HepG2 (cell line): ENCODE data around the gene IGF2BP3. TPM values are rescaled to one million over a fixed set of nuclear protein-coding genes. Genes with fewer than 3 reads are reported as not detected.

ENCODE experiments used
- CHD2 ChIP-seq: IDR thresholded peaks from 2 replicates; pipeline ENCODE4 v1.6.1; 2011; ENCODE audit warnings: low read depth, low read length, improper control_type of control experiment
- ETV5 ChIP-seq: IDR thresholded peaks from 2 replicates; pipeline ENCODE4 v1.6.1; 2018; ENCODE audit warnings: missing biosample characterization, missing genetic modification reagents, inconsistent platforms, borderline replicate concordance
- GABPB1 ChIP-seq: IDR thresholded peaks from 2 replicates; pipeline ENCODE4 v1.6.1; 2016; ENCODE audit warnings: mild to moderate bottlenecking, missing genetic modification reagents, moderate library complexity, missing compliant biosample characterization
- POLR2A ChIP-seq, 2 experiments: IDR thresholded peaks; 2 replicates each; pipeline ENCODE4 v1.6.1; 2011; ENCODE audit warnings: low read depth in 2 of 2, low read length in 2 of 2, mild to moderate bottlenecking in 1 of 2, moderate library complexity in 1 of 2; ENCODE audit not compliant: insufficient read depth in 1 of 2
- RFX3 ChIP-seq: IDR thresholded peaks from 2 replicates; pipeline ENCODE4 v1.6.1; 2016; ENCODE audit warnings: missing biosample characterization, missing genetic modification reagents
- SOX5 ChIP-seq: IDR thresholded peaks from 2 replicates; pipeline ENCODE4 v1.6.1; 2016; ENCODE audit warnings: borderline replicate concordance
- ZBTB38 ChIP-seq: sonication (generic); formaldehyde crosslinking; IDR thresholded peaks from 2 replicates; pipeline ENCODE4 v1.5.1; 2020; ENCODE audit warnings: mild to moderate bottlenecking, missing genetic modification reagents
- ZNF557 ChIP-seq: sonication (generic); formaldehyde crosslinking; IDR thresholded peaks from 2 replicates; pipeline ENCODE4 v1.4.0; 2020; ENCODE audit warnings: missing genetic modification reagents
- ZNF562 ChIP-seq: sonication (generic); formaldehyde crosslinking; IDR thresholded peaks from 2 replicates; pipeline ENCODE4 v1.8.0; 2022; ENCODE audit warnings: missing genetic modification reagents, borderline replicate concordance
- ZNF775 ChIP-seq: sonication (generic); formaldehyde crosslinking; IDR thresholded peaks from 2 replicates; pipeline ENCODE4 v1.4.0; 2020; ENCODE audit warnings: missing genetic modification reagents, mild to moderate bottlenecking, moderate library complexity, borderline replicate concordance
- polyA plus RNA-seq, 8 experiments: library from polyadenylated mRNA; depleted of rRNA in 3 of 8; stranded (reverse) in 7 of 8; unstranded in 1 of 8; fragments of >200 nt; fragmentation: Illumina TruSeq in 4 of 8; extraction: Trizol in 4 of 8; gene quantifications; 2 replicates each; pipeline versions ENCODE4 v1.2.1 to v1.2.3, GENCODE V29; 2011 to 2016; ENCODE audit warnings: low read depth in 4 of 8, missing spikeins in 1 of 8, mixed read lengths in 1 of 8; ENCODE audit not compliant: insufficient read depth in 1 of 8
- total RNA-seq, 5 experiments: library from RNA; depleted of rRNA; stranded (reverse); fragments of >200 nt; fragmentation: Illumina TruSeq; extraction: Trizol; gene quantifications; 2 replicates each; pipeline ENCODE4 v1.2.3, GENCODE V29; 2016; ENCODE audit warnings: low read depth in 1 of 5
- TF ChIP-seq, protein P1 (sequence below), 2 experiments: sonication (generic) in 1 of 2; formaldehyde crosslinking in 1 of 2; IDR thresholded peaks; 2 replicates each; pipeline versions ENCODE4 v1.5.1 to v1.6.1; 2011 to 2020; ENCODE audit warnings: borderline replicate concordance in 1 of 2, low read depth in 1 of 2, low read length in 1 of 2, mild to moderate bottlenecking in 1 of 2, missing genetic modification reagents in 1 of 2, moderate library complexity in 1 of 2
- TF ChIP-seq, protein P2 (sequence below): sonication (generic); formaldehyde crosslinking; IDR thresholded peaks from 2 replicates; pipeline ENCODE4 v1.4.0; 2020; ENCODE audit warnings: missing genetic modification reagents
- TF ChIP-seq, protein P3 (sequence below): sonication (generic); formaldehyde crosslinking; IDR thresholded peaks from 2 replicates; pipeline ENCODE4 v1.8.1; 2023; ENCODE audit warnings: mild to moderate bottlenecking, moderate library complexity, missing genetic modification reagents
- TF ChIP-seq, protein P4 (sequence below): sonication (generic); formaldehyde crosslinking; conservative IDR thresholded peaks from 2 replicates; pipeline ENCODE4 v1.8.0; 2022; ENCODE audit warnings: mild to moderate bottlenecking, moderate library complexity, missing genetic modification reagents
- TF ChIP-seq, protein P5 (sequence below): sonication (generic); formaldehyde crosslinking; IDR thresholded peaks from 2 replicates; pipeline ENCODE4 v1.5.0; 2020; ENCODE audit warnings: mild to moderate bottlenecking, missing genetic modification reagents
- TF ChIP-seq, protein P6 (sequence below): sonication (generic); IDR thresholded peaks from 2 replicates; pipeline ENCODE4 v1.6.1; 2016; ENCODE audit warnings: low read depth, borderline replicate concordance

Gene IGF2BP3
- total and polyA plus RNA-seq, 2 of the 13 experiments (the other 11 are each of a cell fraction or from before 2014, with no cell fraction given): 37.7 to 39.5 TPM

DNA sequence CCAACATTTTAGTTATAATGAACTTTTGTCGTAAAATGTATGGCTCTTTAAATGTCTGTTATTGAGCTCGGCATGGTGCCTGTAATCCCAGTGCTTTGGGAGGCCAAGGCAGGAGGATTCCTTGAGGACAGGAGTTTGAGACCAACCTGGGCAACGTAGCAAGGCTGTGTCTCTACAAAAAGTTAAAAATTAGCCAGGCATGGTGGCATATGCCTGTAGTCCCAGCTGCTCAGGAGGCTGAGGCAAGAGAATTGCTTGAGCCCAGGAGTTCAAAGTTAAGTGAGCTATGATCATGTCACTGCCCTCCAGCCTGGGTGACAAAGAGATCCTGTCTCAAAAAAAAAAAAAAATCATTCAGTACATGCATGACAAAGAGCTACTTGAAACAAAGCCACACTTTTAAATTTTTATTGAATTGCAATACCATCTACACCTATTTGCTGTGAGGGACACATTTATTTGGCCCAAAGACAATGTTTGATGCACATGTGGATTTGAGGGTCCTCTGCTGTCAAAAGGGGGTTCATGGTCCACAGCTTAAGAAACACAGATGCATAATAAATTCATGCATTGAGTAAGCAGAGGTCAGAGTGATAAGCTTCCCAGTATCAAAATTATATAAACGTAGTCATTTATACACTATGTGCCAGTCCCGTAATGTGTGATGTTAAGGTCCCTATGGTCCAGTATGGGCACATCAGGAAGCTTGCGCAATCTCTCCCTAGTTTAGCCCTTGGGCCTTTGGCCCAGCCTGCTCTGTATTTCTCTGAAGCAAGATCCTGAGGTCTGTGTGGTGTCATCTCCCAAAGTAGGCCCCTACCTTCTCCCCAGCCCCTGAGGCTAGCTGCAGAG lies 175.5 kb downstream of the IGF2BP3 start (continued):
- no peak for TF ChIP-seq ZNF557 (CRISPR knock-in tag)
- no peak for TF ChIP-seq RFX3 (CRISPR knock-in tag)
- TF ChIP-seq, protein P1, sequence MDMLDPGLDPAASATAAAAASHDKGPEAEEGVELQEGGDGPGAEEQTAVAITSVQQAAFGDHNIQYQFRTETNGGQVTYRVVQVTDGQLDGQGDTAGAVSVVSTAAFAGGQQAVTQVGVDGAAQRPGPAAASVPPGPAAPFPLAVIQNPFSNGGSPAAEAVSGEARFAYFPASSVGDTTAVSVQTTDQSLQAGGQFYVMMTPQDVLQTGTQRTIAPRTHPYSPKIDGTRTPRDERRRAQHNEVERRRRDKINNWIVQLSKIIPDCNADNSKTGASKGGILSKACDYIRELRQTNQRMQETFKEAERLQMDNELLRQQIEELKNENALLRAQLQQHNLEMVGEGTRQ (IDR thresholded peaks at IDR 0.05; ENCODE audit: low read depth, low read length): no peak
- TF ChIP-seq, protein P1 (CRISPR knock-in tag; IDR thresholded peaks at IDR 0.05; ENCODE audit: borderline replicate concordance): no peak
- TF ChIP-seq GABPB1 (CRISPR knock-in tag): peak; percentile 3; the same call in 1 of the 2 replicates
- TF ChIP-seq ZNF562 (CRISPR knock-in tag): no peak
- TF ChIP-seq SOX5 (CRISPR knock-in tag): peak; percentile 68; the same call in 1 of the 2 replicates
- TF ChIP-seq, protein P2, sequence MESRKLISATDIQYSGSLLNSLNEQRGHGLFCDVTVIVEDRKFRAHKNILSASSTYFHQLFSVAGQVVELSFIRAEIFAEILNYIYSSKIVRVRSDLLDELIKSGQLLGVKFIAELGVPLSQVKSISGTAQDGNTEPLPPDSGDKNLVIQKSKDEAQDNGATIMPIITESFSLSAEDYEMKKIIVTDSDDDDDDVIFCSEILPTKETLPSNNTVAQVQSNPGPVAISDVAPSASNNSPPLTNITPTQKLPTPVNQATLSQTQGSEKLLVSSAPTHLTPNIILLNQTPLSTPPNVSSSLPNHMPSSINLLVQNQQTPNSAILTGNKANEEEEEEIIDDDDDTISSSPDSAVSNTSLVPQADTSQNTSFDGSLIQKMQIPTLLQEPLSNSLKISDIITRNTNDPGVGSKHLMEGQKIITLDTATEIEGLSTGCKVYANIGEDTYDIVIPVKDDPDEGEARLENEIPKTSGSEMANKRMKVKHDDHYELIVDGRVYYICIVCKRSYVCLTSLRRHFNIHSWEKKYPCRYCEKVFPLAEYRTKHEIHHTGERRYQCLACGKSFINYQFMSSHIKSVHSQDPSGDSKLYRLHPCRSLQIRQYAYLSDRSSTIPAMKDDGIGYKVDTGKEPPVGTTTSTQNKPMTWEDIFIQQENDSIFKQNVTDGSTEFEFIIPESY: peak; percentile 47; the same call in 1 of the 2 replicates
- TF ChIP-seq, protein P3, sequence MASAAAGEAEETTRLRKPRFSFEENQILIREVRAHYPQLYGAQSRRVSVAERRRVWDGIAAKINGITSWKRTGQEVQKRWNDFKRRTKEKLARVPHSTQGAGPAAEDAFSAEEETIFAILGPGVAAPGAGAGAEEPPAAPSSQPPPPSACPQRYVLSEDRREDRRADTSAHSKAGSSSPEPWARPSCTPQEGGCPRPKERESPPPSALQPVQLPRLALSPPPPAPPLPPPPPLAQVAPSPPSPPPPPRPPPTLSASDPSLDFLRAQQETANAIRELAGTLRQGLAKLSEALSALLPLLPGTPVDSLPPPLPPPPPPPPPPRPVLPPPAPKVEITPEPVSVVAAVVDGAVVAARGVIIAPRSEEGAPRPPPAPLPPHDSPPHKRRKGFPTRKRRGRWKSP (CRISPR knock-in tag): peak; percentile 70
- TF ChIP-seq, protein P4, sequence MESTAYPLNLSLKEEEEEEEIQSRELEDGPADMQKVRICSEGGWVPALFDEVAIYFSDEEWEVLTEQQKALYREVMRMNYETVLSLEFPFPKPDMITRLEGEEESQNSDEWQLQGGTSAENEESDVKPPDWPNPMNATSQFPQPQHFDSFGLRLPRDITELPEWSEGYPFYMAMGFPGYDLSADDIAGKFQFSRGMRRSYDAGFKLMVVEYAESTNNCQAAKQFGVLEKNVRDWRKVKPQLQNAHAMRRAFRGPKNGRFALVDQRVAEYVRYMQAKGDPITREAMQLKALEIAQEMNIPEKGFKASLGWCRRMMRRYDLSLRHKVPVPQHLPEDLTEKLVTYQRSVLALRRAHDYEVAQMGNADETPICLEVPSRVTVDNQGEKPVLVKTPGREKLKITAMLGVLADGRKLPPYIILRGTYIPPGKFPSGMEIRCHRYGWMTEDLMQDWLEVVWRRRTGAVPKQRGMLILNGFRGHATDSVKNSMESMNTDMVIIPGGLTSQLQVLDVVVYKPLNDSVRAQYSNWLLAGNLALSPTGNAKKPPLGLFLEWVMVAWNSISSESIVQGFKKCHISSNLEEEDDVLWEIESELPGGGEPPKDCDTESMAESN: no peak
- TF ChIP-seq ZNF775 (CRISPR knock-in tag): no peak
- TF ChIP-seq, protein P5, sequence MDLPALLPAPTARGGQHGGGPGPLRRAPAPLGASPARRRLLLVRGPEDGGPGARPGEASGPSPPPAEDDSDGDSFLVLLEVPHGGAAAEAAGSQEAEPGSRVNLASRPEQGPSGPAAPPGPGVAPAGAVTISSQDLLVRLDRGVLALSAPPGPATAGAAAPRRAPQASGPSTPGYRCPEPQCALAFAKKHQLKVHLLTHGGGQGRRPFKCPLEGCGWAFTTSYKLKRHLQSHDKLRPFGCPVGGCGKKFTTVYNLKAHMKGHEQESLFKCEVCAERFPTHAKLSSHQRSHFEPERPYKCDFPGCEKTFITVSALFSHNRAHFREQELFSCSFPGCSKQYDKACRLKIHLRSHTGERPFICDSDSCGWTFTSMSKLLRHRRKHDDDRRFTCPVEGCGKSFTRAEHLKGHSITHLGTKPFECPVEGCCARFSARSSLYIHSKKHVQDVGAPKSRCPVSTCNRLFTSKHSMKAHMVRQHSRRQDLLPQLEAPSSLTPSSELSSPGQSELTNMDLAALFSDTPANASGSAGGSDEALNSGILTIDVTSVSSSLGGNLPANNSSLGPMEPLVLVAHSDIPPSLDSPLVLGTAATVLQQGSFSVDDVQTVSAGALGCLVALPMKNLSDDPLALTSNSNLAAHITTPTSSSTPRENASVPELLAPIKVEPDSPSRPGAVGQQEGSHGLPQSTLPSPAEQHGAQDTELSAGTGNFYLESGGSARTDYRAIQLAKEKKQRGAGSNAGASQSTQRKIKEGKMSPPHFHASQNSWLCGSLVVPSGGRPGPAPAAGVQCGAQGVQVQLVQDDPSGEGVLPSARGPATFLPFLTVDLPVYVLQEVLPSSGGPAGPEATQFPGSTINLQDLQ (CRISPR knock-in tag): no peak
- TF ChIP-seq POLR2A (IDR thresholded peaks at IDR 0.05; ENCODE audit: insufficient read depth in 1 of 2, low read depth in 2 of 2, low read length in 2 of 2): peak in 1 of 2 experiments; percentile 45; a peak in 3 of 4 replicates
- no peak for TF ChIP-seq CHD2
- TF ChIP-seq, protein P6, sequence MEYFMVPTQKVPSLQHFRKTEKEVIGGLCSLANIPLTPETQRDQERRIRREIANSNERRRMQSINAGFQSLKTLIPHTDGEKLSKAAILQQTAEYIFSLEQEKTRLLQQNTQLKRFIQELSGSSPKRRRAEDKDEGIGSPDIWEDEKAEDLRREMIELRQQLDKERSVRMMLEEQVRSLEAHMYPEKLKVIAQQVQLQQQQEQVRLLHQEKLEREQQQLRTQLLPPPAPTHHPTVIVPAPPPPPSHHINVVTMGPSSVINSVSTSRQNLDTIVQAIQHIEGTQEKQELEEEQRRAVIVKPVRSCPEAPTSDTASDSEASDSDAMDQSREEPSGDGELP: peak; percentile 94
- TF ChIP-seq ETV5 (CRISPR knock-in tag): peak; percentile 55; the same call in 1 of the 2 replicates
- TF ChIP-seq ZBTB38 (CRISPR knock-in tag): no peak
